ENCODE data around the gene YAP1.

YAP1 gene

DNA sequence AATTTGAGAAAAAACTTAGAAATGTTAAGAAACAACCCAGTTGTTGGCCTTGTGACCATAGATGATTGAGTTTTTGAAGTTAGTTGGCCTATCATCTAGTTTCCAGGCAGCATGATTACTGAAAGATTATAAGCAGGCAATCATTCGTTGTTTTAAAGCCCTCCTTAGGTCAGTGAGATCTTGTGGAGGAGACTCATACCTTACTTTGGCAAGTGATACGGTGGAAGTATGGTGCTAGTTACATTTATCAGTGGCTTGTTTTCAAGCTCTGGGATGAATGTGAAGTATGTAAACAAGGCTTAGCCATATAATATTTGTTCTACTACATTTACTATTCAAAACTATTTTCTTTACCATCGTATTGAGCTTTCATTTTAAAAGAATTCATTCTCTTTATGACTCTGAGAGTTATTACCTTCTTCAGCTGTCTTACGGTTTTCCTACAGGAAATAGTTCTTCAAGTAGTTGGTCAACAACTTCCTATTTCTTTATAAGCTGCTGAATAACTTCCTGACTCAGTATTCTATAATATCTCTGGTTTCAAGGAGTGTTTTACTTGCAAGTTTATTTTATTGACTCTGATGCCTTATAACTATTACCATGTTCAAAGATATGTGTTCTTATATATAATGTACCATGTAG, 7.3 kb downstream of the YAP1 start:
- no peak for DNase-seq (ENCODE audit: low spot score)

- no peak for DNase-seq (ENCODE audit: low spot score)
Measured at GRCh38 chr11:102118937-102119336, 8.7 kb downstream of the YAP1 start.

DNA sequence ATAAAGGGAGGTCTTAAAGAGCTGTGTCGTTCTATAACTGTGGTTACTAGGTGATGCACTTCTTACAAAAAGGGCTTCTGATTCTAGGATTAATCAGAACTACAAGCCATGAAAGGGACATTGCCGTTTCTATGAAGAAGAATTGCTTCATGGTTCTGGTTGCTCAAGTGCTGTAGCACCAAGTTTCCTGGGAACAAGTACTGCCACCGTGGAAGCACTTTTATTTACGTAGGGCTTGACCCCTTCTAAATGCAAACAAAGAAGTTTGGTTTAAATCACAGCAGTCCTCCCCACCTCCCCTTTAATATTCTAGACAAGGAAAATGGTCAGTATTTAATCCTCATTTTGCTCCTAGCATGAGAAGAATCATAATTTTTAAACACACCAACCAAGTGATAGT, 9.8 kb downstream of the YAP1 start:
- no peak for DNase-seq (ENCODE audit: low spot score)

- DNase-seq (ENCODE audit: low spot score), result no peak
Measured at GRCh38 chr11:102120437-102120973, 10.3 kb downstream of the YAP1 start.

DNA sequence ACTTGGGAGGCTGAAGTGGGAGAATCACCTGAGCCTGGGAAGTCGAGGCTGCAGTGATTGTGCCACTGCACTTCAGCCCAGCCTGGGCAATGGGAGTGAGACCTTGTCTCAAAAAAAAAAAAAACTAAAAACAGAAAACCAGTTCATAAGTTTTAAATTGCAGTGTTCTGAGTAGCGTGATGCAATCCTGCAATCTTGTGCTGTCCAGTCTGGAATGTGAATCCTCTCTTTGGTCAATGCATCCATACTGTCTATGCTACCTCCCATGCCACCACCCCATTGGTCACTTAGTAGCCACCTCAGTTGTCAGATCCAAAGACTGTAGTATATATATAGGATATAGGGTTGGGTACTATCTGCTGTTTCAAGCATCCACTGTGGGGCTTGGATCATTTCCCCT, 11.1 kb downstream of the YAP1 start:
- DNase-seq (ENCODE audit: low spot score), result no peak

- DNase-seq (ENCODE audit: low spot score), result no peak
Measured at GRCh38 chr11:102134597-102134996, 24.4 kb downstream of the YAP1 start.

GRCh38 chr11:102135256-102135655, 25.0 kb downstream of the YAP1 start:
- DNase-seq (ENCODE audit: low spot score), result no peak

DNA sequence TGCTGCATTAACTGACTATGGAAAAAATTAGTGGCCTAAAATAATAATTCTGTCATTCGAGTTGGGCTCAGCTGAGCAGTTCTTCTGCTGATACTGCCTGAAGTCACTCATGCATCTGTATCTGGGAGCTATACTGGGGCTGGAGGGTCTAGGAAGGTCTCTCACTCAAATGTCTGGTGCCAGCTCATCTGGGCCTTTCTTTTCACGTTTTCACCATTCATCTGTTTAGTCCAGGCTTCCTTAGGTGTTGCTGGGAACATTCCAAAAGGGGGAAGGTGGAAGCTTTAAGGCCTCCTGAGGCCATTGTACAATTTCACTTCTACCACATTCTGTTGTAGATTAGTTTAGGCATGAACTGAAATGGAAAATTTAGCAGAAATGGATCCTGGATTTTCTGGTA, 28.0 kb downstream of the YAP1 start:
- DNase-seq (ENCODE audit: low spot score), result no peak

DNA sequence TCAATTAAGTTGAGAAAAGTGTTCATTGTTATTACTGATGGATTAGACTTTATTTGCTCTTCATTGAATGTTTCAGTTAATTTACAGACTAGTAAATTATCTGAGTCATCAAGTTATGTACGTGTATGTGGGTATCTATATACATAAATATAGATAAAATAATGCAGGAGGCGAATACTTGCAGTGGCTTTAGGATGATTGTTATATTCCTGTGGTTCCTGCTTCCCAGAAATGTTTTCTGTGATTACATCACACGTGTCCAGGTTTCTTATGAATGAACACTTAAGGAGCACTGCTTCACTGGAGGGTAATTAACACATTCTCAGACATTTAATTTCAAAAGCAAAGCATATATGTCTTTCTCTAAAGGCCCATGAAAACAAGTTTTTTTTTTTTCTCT, 28.4 kb downstream of the YAP1 start:
- no peak for DNase-seq (ENCODE audit: low spot score)

GRCh38 chr11:102139081-102139498, 28.8 kb downstream of the YAP1 start:
- DNase-seq (ENCODE audit: low spot score), result peak; percentile 17

DNA sequence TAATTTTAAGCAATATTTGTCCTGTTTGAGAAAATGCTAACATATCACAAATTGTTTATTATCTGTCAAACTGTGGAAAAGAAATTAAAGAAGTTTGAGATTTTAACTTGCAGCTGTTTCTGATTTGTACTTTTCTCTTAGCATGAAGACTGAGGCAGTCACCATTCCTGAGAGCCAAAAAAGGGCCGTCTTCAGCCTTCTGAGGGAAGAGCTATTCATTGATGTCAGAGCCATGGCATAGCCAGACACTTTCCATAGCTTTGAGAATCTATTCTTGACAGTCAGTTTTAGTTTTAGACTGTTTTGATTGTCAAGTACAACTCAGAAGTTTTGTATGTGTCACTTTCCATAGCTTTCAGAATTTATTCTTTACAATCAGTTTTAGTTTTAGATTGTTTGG, 32.1 kb downstream of the YAP1 start:
- no peak for DNase-seq (ENCODE audit: low spot score)

DNA sequence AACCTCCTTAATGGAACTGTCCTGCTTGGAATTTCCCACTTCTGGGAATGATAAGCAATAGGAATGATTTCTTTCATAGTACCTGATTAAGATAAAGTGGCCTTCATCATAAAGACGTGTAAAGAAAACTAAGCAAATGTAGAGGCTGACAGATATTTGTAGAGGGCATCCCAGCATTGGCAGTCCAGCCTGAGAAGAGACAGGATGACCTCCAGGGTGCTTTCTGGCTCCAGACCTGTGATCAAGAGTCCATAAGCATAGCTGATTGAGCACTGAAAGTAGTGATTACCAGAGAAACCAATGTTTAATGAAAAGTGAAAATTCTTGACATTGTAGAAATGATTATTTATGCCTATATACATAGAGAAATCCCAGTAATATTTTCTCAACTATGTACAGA, 33.6 kb downstream of the YAP1 start:
- DNase-seq (ENCODE audit: low spot score), result no peak

- peak; percentile 17 for DNase-seq (ENCODE audit: low spot score)
Measured at GRCh38 chr11:102144357-102145355, 34.4 kb downstream of the YAP1 start.

- DNase-seq (ENCODE audit: low spot score), result no peak
Measured at GRCh38 chr11:102147015-102147414, 36.8 kb downstream of the YAP1 start.

- no peak for DNase-seq (ENCODE audit: low spot score)
Measured at GRCh38 chr11:102147632-102148031, 37.4 kb downstream of the YAP1 start.

DNA sequence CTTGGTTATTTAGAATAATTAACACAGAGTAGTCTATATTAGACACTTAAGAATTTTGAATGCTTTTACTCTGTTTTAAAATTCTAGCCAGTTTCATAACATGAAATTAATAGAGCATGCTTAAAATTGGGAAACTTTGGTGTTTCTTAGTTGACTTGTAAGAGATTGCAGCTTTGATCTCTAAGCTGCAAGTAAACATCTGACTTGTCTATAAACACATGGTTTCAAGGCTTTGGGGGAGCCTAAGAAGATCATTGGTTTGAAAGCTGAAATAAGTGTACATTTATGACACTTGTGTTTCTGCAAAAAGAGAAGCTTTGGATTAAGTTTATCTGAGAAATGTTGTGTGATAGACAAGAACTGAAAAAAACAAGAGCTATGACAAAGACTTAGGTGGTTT, 37.8 kb downstream of the YAP1 start:
- DNase-seq (ENCODE audit: low spot score), result no peak

GRCh38 chr11:102151784-102152525, 41.7 kb downstream of the YAP1 start:
- no peak for DNase-seq (ENCODE audit: low spot score)

- DNase-seq (ENCODE audit: low spot score), result no peak
Measured at GRCh38 chr11:102153082-102153481, 42.8 kb downstream of the YAP1 start.

- no peak for DNase-seq (ENCODE audit: low spot score)
Measured at GRCh38 chr11:102154806-102155205, 44.6 kb downstream of the YAP1 start.

DNA sequence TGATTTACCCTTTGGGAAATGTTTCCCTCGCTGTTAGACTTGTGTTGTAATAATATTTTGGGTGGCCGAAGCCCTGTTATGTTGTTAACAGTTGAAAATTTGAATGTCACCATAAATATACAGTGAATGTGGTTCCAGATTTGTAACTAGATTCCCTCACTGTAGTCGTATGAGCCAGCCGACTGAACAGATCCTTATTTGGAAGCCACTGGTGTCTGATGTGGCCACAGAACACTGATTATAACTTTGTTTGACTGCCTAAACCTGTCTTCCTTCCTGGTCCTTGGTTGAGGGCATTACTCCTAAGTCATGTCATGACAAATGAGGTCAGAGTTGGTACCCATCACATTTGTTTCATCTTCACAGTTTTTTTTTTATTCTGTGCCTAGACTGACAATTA, 45.4 kb downstream of the YAP1 start:
- DNase-seq (ENCODE audit: low spot score), result no peak

GRCh38 chr11:102157219-102157618, 47.0 kb downstream of the YAP1 start:
- DNase-seq (ENCODE audit: low spot score), result peak; percentile 16

DNA sequence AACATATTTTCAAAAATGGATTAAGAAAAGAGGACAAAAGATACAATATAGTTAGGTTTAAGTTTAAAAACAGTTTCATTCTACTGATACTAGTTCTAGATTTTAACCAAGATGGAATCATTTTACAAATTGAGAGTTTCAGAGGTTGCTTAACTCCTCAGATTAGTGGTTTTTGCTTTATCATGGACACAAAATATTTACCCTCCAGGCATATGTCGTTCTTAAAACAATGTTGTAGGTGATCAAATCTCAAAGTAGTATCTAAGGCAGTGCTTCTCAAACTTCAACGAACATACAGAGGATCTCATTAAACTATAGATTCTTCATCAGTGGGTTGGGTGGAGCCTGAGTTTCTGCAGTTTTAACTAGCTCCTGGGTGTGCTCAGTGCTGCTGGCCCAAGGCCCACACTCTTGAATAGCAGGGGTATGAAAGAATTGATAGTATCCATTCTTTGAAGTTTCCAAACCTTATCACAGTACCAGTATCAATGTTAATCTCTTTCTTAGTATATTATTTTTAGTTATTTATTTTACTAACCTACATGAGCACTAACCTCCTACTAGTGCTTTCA, 48.0 kb downstream of the YAP1 start:
- no peak for DNase-seq (ENCODE audit: low spot score)

All from iPS-NIHi11 (cell line).